Mucosa of descending colon (tissue), 3 donors: ENCODE data around the gene HACE1. TPM values are rescaled to one million over a fixed set of nuclear protein-coding genes. Genes with fewer than 3 reads are reported as not detected.

Experiments
- ATAC-seq: fragments of 200-7000 bp; cut with Tn5 transposase; one replicate; pipeline ENCODE4 v1.9.1; 2020; ENCODE audit warnings: mild to moderate bottlenecking, moderate library complexity
- DNase-seq, 3 donors: peaks; one replicate each; pipeline ENCODE4 v3.0.0-alpha.2; 2020
- H3K36me3 ChIP-seq: fragments of 200-600 bp; one replicate; pipeline ENCODE4 v1.8.0; 2021; ENCODE audit warnings: low read depth, mild to moderate bottlenecking
- H3K4me1 ChIP-seq: fragments of 200-600 bp; one replicate; pipeline ENCODE4 v1.8.0; 2021; ENCODE audit warnings: low read depth, mild to moderate bottlenecking
- H3K4me3 ChIP-seq: fragments of 200-600 bp; one replicate; pipeline ENCODE4 v1.8.0; 2021; ENCODE audit warnings: mild to moderate bottlenecking
- H3K9me3 ChIP-seq: fragments of 200-600 bp; one replicate; pipeline ENCODE4 v1.8.0; 2021; ENCODE audit warnings: mild to moderate bottlenecking
- intact Hi-C, 2 donors: fragments of 100-400 bp; cut with DNase I in 1 of 2; cut with micrococcal nuclease in 1 of 2; formaldehyde crosslinking; loops; one replicate each; pipeline versions ENCODE4 v1.11.0 to v1.11.1; 2022; cut with DNase I, micrococcal nuclease
- total RNA-seq, 3 donors: library from RNA; stranded (reverse); fragmentation: NEBNext Ultra II Directional in 2 of 3; extraction: Animal tissue kit (Norgen Biotek cat#: 25700) in 2 of 3; gene quantifications; one replicate each; pipeline versions ENCODE4 v1.2.1 to v1.2.4, GENCODE V29; 2021 to 2023
- TF ChIP-seq, protein P1 (sequence below): fragments of 200-600 bp; IDR thresholded peaks from one replicate; pipeline ENCODE4 v1.8.0; 2022; ENCODE audit warnings: antibody characterized with exemption, mild to moderate bottlenecking
- donor health status: DM: no; HTN: no; CAD: no; lungs with moderate emphysema.
- donor health status: DM: no; HTN: no; CAD: no.
- donor health status: DM: no; HTN: yes; CAD: no.

Gene HACE1
- total RNA-seq, 3 donors from 2014 or later: 4.2 to 13.8 (median 7.9) TPM

DNA sequence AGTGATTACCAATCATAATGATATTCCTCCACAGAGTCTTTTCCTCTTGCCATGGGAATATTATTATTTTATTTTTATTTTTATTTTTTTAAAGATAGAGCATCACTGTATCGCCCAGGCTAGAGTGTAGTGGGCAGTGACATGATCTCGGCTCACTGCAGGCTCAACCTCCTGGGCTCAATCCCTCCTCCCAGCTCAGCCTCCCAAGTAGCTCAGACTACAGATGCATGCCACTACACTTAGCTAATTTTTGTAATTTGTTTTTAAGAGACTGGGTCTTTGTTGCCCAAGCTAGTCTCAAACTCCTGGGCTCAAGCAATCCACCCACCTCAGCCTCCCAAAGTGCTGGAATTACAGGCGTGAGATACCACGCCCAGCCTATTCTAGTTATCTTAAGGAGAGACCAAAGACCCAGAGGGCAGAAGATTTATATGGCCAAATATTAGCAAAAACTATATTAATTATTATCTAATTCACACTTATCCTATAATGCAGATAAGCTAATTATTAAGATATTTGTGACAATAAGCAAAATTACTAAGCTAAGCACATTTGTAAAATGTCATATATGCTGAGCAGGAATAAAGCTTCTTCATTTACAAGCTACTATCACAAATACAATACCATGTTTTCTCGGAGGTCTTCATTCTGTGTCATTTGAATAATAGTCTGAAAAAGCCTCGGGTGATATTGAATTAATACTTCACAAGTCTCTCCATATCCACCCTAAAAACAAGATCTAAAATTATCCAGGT lies 63.5 kb downstream of the HACE1 start:
- TF ChIP-seq, protein P1, sequence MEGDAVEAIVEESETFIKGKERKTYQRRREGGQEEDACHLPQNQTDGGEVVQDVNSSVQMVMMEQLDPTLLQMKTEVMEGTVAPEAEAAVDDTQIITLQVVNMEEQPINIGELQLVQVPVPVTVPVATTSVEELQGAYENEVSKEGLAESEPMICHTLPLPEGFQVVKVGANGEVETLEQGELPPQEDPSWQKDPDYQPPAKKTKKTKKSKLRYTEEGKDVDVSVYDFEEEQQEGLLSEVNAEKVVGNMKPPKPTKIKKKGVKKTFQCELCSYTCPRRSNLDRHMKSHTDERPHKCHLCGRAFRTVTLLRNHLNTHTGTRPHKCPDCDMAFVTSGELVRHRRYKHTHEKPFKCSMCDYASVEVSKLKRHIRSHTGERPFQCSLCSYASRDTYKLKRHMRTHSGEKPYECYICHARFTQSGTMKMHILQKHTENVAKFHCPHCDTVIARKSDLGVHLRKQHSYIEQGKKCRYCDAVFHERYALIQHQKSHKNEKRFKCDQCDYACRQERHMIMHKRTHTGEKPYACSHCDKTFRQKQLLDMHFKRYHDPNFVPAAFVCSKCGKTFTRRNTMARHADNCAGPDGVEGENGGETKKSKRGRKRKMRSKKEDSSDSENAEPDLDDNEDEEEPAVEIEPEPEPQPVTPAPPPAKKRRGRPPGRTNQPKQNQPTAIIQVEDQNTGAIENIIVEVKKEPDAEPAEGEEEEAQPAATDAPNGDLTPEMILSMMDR: no peak
- no peaks in the 10 kb centered on the region for H3K9me3 ChIP-seq
- no peaks in the 10 kb centered on the region for H3K4me1 ChIP-seq
- intact Hi-C loops: no loop called here
- ATAC-seq (no peak), DNase-seq (no peak)
- no peaks in the 10 kb centered on the region for H3K36me3 ChIP-seq
- no peak overlapping the region for H3K4me3 ChIP-seq

DNA sequence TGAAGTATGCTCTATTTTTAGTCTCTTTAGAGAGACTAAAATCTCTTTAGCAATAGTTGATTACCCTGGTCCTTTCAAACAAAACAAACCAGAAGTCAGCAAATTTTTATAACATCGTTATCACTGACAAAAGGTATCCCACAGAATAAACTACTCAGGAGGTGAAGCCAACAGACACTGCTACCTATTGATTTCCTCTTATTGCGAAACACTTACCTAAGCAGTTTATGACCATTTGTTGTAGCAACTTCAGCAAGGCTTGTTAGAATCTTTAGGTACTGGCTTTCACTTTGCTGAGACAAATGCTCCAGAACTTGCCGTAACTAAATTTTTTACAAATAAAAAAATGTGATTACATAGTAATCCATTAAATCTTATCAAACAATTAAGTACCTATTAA lies 64.4 kb downstream of the HACE1 start:
- ATAC-seq: peak; percentile 92
- H3K36me3 ChIP-seq: no peaks in the 10 kb centered on the region
- H3K9me3 ChIP-seq: no peaks in the 10 kb centered on the region
- no peak for DNase-seq
- TF ChIP-seq, protein P1: no peak
- no peaks in the 10 kb centered on the region for H3K4me1 ChIP-seq
- intact Hi-C loops: no loop called here
- H3K4me3 ChIP-seq: no peak overlapping the region

DNA sequence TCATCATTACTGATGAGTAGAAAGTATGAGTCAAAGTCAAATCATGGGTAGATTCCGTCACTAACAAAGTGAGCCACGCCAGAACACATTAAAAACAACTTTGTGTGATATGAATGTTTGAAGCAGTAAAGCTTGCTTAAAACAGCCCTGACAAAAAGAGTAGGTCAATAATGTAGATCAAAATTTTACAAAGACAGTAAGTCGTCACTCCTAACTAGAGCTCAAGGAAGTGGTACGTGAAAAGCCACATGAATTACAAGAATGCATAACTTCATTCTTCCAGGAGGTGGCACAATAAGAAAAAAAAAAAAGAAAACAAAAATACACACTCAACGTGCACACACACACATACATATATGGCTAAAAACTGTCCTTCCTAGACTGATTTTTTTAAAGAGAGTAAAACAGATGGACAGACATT lies 69.9 kb downstream of the HACE1 start:
- no peak for DNase-seq

DNA sequence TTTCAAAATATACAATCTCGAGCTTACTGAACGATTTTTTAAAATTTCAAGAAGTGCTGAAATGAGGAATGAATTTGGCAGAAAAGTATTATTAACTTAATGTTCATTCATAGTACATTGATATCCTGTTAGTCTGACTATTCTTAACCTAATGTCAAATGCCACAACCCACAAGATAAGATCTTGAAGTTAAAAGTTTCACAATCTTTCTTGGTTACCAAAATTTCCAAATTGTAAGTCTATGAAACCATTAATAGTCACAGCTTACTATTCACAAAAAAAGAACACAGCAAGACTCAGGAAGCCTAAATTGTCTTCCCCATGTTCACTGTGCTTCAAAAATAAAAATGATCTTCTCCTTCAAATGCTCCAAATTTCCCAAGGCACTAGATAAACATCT lies 71.3 kb downstream of the HACE1 start:
- Histone ChIP-seq H3K9me3 (no peaks in the 10 kb centered on the region), H3K4me3 (no peak overlapping the region), H3K4me1 (no peaks in the 10 kb centered on the region), H3K36me3 (no peaks in the 10 kb centered on the region)
- TF ChIP-seq, protein P1: no peak
- DNase-seq (no peak), ATAC-seq (no peak)
- intact Hi-C loops: no loop called here

More for the DNA sequence above, 69.9 kb downstream of the HACE1 start:
- Histone ChIP-seq H3K4me1 (no peaks in the 10 kb centered on the region), H3K4me3 (no peak overlapping the region), H3K36me3 (no peaks in the 10 kb centered on the region), H3K9me3 (no peaks in the 10 kb centered on the region)
- TF ChIP-seq, protein P1: no peak
- ATAC-seq: peak; percentile 74
- intact Hi-C loops: no loop called here

DNA sequence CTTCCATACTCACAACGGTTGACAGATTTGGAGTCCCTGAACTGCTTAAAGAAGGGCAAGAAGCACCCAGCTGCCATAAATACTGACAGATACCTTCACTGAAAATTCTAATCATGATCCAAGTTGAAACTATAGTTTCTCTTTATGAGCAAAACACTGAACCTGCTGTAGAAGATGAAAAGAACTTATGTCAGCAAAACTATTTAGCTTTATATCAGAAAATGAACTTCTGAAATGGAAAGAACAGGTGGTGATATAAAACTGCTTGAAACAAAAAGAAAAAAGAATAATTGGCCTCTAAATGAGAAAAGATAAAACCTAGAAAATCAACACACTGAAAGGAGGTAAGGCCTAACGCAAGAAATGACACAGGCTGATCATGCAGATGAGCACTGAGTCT lies 72.4 kb downstream of the HACE1 start:
- DNase-seq (no peak), ATAC-seq (no peak)
- intact Hi-C loops: no loop called here
- Histone ChIP-seq H3K4me3 (no peak overlapping the region), H3K36me3 (no peaks in the 10 kb centered on the region), H3K4me1 (no peaks in the 10 kb centered on the region), H3K9me3 (no peaks in the 10 kb centered on the region)
- TF ChIP-seq, protein P1: no peak
